ENCODE data around the gene FSIP1. TPM values are rescaled to one million over a fixed set of nuclear protein-coding genes. Genes with fewer than 3 reads are reported as not detected.

FSIP1 gene
- polyA plus RNA-seq, 2 of the 4 experiments (the other 2 are of a cell fraction) = 0.71 to 0.93 TPM

DNA sequence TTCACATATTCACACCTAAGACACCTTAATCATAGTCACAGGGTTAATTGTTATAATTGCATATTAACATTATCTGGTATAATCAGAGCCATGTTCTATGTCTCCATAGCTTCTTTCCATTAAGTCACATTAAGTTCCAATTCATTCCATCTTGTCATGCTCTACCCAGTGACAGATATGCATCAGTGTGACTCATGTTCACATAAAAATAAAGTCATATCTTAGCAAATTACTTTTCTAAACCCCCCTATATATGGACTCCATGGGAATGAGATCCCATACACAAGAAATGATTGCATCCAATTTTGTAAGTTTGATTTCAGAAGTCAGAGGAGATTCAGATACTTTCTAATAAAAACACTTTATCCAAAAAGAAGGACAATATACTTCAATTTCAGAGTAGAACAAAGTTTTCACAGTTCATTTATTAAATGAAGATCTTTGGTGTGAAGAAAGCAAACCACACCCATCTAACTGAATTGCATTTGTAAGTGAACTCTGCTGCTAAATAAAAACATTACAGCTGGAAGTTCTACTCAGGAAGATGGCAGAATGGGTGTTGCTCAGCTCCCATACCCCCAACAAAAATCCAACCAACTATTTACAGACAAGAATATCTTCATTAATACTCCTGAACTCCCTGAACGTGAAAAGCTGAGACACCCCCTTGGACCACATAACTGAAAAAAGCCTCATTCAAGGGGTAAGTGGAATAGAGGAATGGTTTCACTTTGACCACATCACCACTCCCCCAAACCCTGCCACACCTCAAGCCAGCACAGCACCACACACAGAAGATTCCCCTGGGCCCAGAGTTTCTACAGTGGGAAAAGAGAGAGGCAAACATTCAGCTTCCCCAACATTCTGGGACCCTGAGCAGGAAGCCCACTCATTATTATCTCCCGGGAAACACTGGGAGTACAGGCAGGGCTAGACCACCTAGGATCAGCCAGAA is 174.2 kb downstream of the FSIP1 start (continued):
- TF ChIP-seq ZFP36 (IDR thresholded peaks at IDR 0.05; ENCODE audit: borderline replicate concordance, partially characterized antibody) (no peak), CBX8 (IDR thresholded peaks at IDR 0.05) (no peak), RFX5 (IDR thresholded peaks at IDR 0.05) (no peak)

DNA sequence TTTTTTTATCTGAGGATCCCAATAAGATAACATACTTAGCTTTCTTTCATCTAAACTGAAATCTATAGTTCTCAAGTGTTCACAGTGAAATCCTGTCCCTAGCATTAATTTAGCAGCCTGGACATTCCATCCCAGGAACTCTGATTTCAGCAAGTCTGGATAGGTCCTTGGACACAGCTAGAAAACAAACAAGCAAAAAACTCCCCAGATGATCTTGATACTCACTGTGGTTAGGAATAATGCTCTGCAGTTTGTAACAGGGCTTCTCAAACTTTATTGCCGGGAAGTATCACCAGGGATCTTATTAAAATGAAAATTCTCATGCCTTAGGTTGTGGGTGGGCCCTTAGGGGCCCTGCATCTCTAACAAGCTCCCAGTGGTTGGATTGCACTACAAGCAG is 177.5 kb downstream of the FSIP1 start:
- 58% methylated on average over 1 of the region's 1 CpG for WGBS (ENCODE audit: missing lambda C conversion rate)
- CTCF ChIA-PET = no interaction called here
- FAIRE-seq (no peak), ATAC-seq (no peak), DNase-seq (ENCODE audit: low read depth in 1 of 2, low spot score in 1 of 2) (no peak)
- Histone ChIP-seq H3K4me3 (no peak overlapping the region), H3K4me1 (no peaks in the 10 kb centered on the region), H3K4me2 (no peak overlapping the region), H3K27ac (no peak overlapping the region), H3K9me3 (no peaks in the 10 kb centered on the region)
- POLR2A ChIA-PET = no interaction called here
- TF ChIP-seq FOSL2 (IDR thresholded peaks at IDR 0.05) = no peak
- no peak for TF ChIP-seq FOSL2 (CRISPR knock-in tag; IDR thresholded peaks at IDR 0.05)
- TF ChIP-seq, protein P1, sequence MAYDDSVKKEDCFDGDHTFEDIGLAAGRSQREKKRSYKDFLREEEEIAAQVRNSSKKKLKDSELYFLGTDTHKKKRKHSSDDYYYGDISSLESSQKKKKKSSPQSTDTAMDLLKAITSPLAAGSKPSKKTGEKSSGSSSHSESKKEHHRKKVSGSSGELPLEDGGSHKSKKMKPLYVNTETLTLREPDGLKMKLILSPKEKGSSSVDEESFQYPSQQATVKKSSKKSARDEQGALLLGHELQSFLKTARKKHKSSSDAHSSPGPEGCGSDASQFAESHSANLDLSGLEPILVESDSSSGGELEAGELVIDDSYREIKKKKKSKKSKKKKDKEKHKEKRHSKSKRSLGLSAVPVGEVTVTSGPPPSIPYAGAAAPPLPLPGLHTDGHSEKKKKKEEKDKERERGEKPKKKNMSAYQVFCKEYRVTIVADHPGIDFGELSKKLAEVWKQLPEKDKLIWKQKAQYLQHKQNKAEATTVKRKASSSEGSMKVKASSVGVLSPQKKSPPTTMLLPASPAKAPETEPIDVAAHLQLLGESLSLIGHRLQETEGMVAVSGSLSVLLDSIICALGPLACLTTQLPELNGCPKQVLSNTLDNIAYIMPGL (CRISPR knock-in tag; IDR thresholded peaks at IDR 0.05; ENCODE audit: borderline replicate concordance) = no peak
- TF ChIP-seq KDM5A (IDR thresholded peaks at IDR 0.05) = no peak
- no peak for TF ChIP-seq RCOR1 (IDR thresholded peaks at IDR 0.05; ENCODE audit: low read depth, low read length)
- TF ChIP-seq JUNB (IDR thresholded peaks at IDR 0.05) = no peak
- TF ChIP-seq BHLHE40 (IDR thresholded peaks at IDR 0.05; ENCODE audit: low read depth, low read length) = no peak
- TF ChIP-seq RAD21 (conservative IDR thresholded peaks at IDR 0.05 in 1 of 2, IDR thresholded peaks at IDR 0.05 in 1 of 2) = no peak
- no peak for TF ChIP-seq EHMT2 (IDR thresholded peaks at IDR 0.05; ENCODE audit: low read depth)
- no peak for TF ChIP-seq HOXB5 (CRISPR knock-in tag; IDR thresholded peaks at IDR 0.05)
- TF ChIP-seq ZSCAN20 (CRISPR knock-in tag; IDR thresholded peaks at IDR 0.05) = no peak
- TF ChIP-seq ZNF302 (CRISPR knock-in tag; IDR thresholded peaks at IDR 0.05) = no peak
- TF ChIP-seq, protein P2, sequence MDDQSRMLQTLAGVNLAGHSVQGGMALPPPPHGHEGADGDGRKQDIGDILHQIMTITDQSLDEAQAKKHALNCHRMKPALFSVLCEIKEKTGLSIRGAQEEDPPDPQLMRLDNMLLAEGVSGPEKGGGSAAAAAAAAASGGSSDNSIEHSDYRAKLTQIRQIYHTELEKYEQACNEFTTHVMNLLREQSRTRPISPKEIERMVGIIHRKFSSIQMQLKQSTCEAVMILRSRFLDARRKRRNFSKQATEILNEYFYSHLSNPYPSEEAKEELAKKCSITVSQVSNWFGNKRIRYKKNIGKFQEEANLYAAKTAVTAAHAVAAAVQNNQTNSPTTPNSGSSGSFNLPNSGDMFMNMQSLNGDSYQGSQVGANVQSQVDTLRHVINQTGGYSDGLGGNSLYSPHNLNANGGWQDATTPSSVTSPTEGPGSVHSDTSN (IDR thresholded peaks at IDR 0.05) = no peak
- no peak for TF ChIP-seq MAFK (IDR thresholded peaks at IDR 0.05; ENCODE audit: partially characterized antibody)
- no peak for TF ChIP-seq ZC3H11A (IDR thresholded peaks at IDR 0.05)
- TF ChIP-seq POLR2AphosphoS2 (conservative IDR thresholded peaks at IDR 0.05; ENCODE audit: low read length) = no peak
- no peak for TF ChIP-seq MYC (IDR thresholded peaks at IDR 0.05; ENCODE audit: borderline replicate concordance, low read length)

DNA sequence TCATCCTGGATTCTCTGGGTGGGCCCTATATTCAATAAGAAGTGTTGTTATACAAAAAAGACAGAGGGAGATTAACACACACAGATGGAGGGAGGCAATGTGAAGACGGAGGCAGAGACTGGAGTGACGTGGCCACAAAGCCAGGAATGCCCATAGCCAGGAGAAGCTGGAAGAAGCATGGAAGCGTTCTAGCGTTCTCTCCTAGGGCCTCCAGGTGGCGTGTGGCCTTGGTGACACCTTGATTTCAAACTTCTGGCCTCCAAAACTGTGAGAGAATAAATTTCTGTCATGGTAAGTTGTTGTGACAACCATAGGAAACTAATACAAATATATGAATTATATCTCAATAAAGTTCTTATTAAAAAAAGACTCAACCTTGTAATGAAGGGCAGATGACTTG is 180.5 kb downstream of the FSIP1 start:
- CTCF ChIA-PET = no interaction called here
- DNase-seq (ENCODE audit: low read depth in 1 of 2, low spot score in 1 of 2) (no peak), FAIRE-seq (no peak), ATAC-seq (peak in 1 of 2 experiments; percentile 21; a peak in 1 of 6 replicates)
- Histone ChIP-seq H3K9me3 (no peaks in the 10 kb centered on the region), H3K4me1 (peaks cover 4% of the 10 kb centered on the region; the same call in 1 of the 3 replicates), H3K4me2 (no peak overlapping the region), H3K4me3 (no peak overlapping the region), H3K27ac (no peak overlapping the region)
- POLR2A ChIA-PET = no interaction called here
- no peak for TF ChIP-seq POLR2AphosphoS2 (conservative IDR thresholded peaks at IDR 0.05; ENCODE audit: low read length)
- no peak for TF ChIP-seq EP300 (IDR thresholded peaks at IDR 0.05)
- no peak for TF ChIP-seq RARB (CRISPR knock-in tag; IDR thresholded peaks at IDR 0.05)
- TF ChIP-seq EHMT2 (IDR thresholded peaks at IDR 0.05; ENCODE audit: low read depth) = no peak
- TF ChIP-seq, protein P3, sequence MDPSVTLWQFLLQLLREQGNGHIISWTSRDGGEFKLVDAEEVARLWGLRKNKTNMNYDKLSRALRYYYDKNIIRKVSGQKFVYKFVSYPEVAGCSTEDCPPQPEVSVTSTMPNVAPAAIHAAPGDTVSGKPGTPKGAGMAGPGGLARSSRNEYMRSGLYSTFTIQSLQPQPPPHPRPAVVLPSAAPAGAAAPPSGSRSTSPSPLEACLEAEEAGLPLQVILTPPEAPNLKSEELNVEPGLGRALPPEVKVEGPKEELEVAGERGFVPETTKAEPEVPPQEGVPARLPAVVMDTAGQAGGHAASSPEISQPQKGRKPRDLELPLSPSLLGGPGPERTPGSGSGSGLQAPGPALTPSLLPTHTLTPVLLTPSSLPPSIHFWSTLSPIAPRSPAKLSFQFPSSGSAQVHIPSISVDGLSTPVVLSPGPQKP (IDR thresholded peaks at IDR 0.05; ENCODE audit: low read depth, low read length) = no peak
- 74% methylated on average over 5 of the region's 5 CpGs for WGBS (ENCODE audit: missing lambda C conversion rate)
